GM12872 (cell line): ENCODE data around the gene BPIFA3.
A peak's percentile ranks its signal among the peaks of the same experiment; 100 is the strongest.

ENCODE experiments used
- CTCF ChIP-seq: IDR thresholded peaks from 3 replicates; pipeline ENCODE4 v1.5.1; 2011; ENCODE audit warnings: low read depth, mild to moderate bottlenecking, low read length, moderate library complexity; ENCODE audit not compliant: insufficient read depth

The BPIFA3 gene

GRCh38 chr20:33262658-33263065, 45.5 kb downstream of the BPIFA3 start:
- TF ChIP-seq CTCF, result peak; percentile 65

- TF ChIP-seq CTCF, result no peak
Observed at GRCh38 chr20:33263784-33264183, 46.6 kb downstream of the BPIFA3 start.

GRCh38 chr20:33267701-33268100, 50.5 kb downstream of the BPIFA3 start:
- no peak for TF ChIP-seq CTCF

- no peak for TF ChIP-seq CTCF
Observed at GRCh38 chr20:33272155-33272873, 55.2 kb downstream of the BPIFA3 start.

- no peak for TF ChIP-seq CTCF
Observed at GRCh38 chr20:33273117-33273851, 56.1 kb downstream of the BPIFA3 start.

GRCh38 chr20:33275215-33275614, 58.1 kb downstream of the BPIFA3 start:
- no peak for TF ChIP-seq CTCF

GRCh38 chr20:33275871-33276270, 58.7 kb downstream of the BPIFA3 start:
- TF ChIP-seq CTCF, result no peak
